Measurements from ENCODE around the gene MAPK10. TPM values are rescaled to one million over a fixed set of nuclear protein-coding genes. Genes with fewer than 3 reads are reported as not detected.

MAPK10 gene
- total RNA-seq, 1 experiment from 2014 or later = 6.8 TPM

- ChIA-PET POLR2A (ENCODE audit: low non-redundant PET) (no interaction called here), CTCF (no interaction called here)
- H3K4me3 ChIP-seq (ENCODE audit: low read depth, low read length, poor library complexity, severe bottlenecking) = no peak overlapping the region
- DNase-seq (ENCODE audit: low spot score) = no peak
- H3K27ac ChIP-seq (ENCODE audit: low read depth, low read length, poor library complexity, severe bottlenecking) = no peak overlapping the region
- TF ChIP-seq EZH2 (IDR thresholded peaks at IDR 0.05; ENCODE audit: borderline replicate concordance, low read depth, low read length, poor library complexity, severe bottlenecking) (no peak), CTCF (conservative IDR thresholded peaks at IDR 0.05; ENCODE audit: low read depth, low read length) (no peak)
- no peaks in the 10 kb centered on the region for H3K4me1 ChIP-seq (ENCODE audit: insufficient read depth, low read length, poor library complexity, severe bottlenecking)
- no peaks in the 10 kb centered on the region for H3K27me3 ChIP-seq (replicated peaks; ENCODE audit: insufficient read depth, low read depth, low read length, poor library complexity)
- BruUV-seq (replicated peaks) = no TSS peak
- no peaks in the 10 kb centered on the region for H3K36me3 ChIP-seq (ENCODE audit: insufficient read depth, low read length, poor library complexity, severe bottlenecking)
- no peaks in the 10 kb centered on the region for H3K9me3 ChIP-seq (ENCODE audit: low read depth, low read length, poor library complexity, severe bottlenecking)
- intact Hi-C loops (cut with micrococcal nuclease; ENCODE audit: unreplicated experiment) = no loop called here
Observed at GRCh38 chr4:86004030-86004429, 355.8 kb downstream of the MAPK10 start.

DNA sequence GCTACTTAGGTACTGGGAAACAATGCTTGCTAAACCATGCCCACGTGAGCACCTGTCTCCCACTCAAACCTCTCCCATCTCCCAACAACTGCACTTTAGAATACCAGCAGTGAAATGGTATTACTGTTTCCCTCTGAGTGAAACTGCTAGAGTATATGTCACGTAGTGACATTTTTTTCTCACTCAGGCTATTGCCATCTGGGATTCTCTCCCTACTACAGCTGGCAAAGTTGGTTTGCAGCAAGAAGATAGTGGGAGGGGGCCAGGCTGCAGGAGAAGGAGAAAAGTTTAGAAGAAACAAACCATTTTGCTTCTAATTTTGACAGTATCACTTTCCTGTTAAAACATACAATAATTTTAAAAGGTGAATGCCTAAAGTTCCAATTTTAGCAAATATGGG is 358.3 kb downstream of the MAPK10 start:
- no peak for DNase-seq (ENCODE audit: low spot score)
- BruUV-seq (replicated peaks) = no TSS peak
- Histone ChIP-seq H3K36me3 (ENCODE audit: insufficient read depth, low read length, poor library complexity, severe bottlenecking) (no peaks in the 10 kb centered on the region), H3K27me3 (replicated peaks; ENCODE audit: insufficient read depth, low read depth, low read length, poor library complexity) (no peaks in the 10 kb centered on the region), H3K9me3 (ENCODE audit: low read depth, low read length, poor library complexity, severe bottlenecking) (no peaks in the 10 kb centered on the region), H3K4me3 (ENCODE audit: low read depth, low read length, poor library complexity, severe bottlenecking) (no peak overlapping the region), H3K4me1 (ENCODE audit: insufficient read depth, low read length, poor library complexity, severe bottlenecking) (no peaks in the 10 kb centered on the region), H3K27ac (ENCODE audit: low read depth, low read length, poor library complexity, severe bottlenecking) (no peak overlapping the region)
- ChIA-PET CTCF (no interaction called here), POLR2A (ENCODE audit: low non-redundant PET) (no interaction called here)
- TF ChIP-seq CTCF (conservative IDR thresholded peaks at IDR 0.05; ENCODE audit: low read depth, low read length) = no peak
- TF ChIP-seq EZH2 (IDR thresholded peaks at IDR 0.05; ENCODE audit: borderline replicate concordance, low read depth, low read length, poor library complexity, severe bottlenecking) = no peak
- intact Hi-C loops (cut with micrococcal nuclease; ENCODE audit: unreplicated experiment) = no loop called here

GRCh38 chr4:85995361-85995760 is 364.5 kb downstream of the MAPK10 start:
- TF ChIP-seq CTCF (conservative IDR thresholded peaks at IDR 0.05; ENCODE audit: low read depth, low read length) (no peak), EZH2 (IDR thresholded peaks at IDR 0.05; ENCODE audit: borderline replicate concordance, low read depth, low read length, poor library complexity, severe bottlenecking) (no peak)
- no peak for DNase-seq (ENCODE audit: low spot score)
- no peaks in the 10 kb centered on the region for H3K36me3 ChIP-seq (ENCODE audit: insufficient read depth, low read length, poor library complexity, severe bottlenecking)
- POLR2A ChIA-PET (ENCODE audit: low non-redundant PET) = interaction anchor here (0.6 kb wide), 1 partner anchor 101 kb away, joined by 3 read pairs; no protein-coding TSS in a partner anchor
- H3K27me3 ChIP-seq (replicated peaks; ENCODE audit: insufficient read depth, low read depth, low read length, poor library complexity) = no peaks in the 10 kb centered on the region
- CTCF ChIA-PET = no interaction called here
- intact Hi-C loops (cut with micrococcal nuclease; ENCODE audit: unreplicated experiment) = no loop called here
- no peak overlapping the region for H3K4me3 ChIP-seq (ENCODE audit: low read depth, low read length, poor library complexity, severe bottlenecking)
- H3K9me3 ChIP-seq (ENCODE audit: low read depth, low read length, poor library complexity, severe bottlenecking) = no peaks in the 10 kb centered on the region
- no peaks in the 10 kb centered on the region for H3K4me1 ChIP-seq (ENCODE audit: insufficient read depth, low read length, poor library complexity, severe bottlenecking)
- BruUV-seq (replicated peaks) = no TSS peak
- no peak overlapping the region for H3K27ac ChIP-seq (ENCODE audit: low read depth, low read length, poor library complexity, severe bottlenecking)
